Gastrocnemius medialis (tissue), 4 donors: ENCODE measurements around the gene ME3. TPM values are rescaled to one million over a fixed set of nuclear protein-coding genes. Genes with fewer than 3 reads are reported as not detected.

Experiments used
- ATAC-seq, 2 donors: fragments of 150-250 bp; one replicate each; pipeline ENCODE4 v1.9.1; 2016
- DNase-seq, 2 donors: peaks; one replicate each; pipeline ENCODE4 v3.0.0-alpha.2; 2019
- H3K27ac ChIP-seq, 4 donors: fragments of 200-600 bp; sonication (generic); 1 replicate in 1 of 4; 2 replicates in 3 of 4; pipeline ENCODE4 v1.5.1; 2016 to 2018; ENCODE audit warnings: mild to moderate bottlenecking in 2 of 4, moderate library complexity in 1 of 4
- H3K27me3 ChIP-seq, 3 donors: fragments of 200-600 bp; sonication (generic) in 2 of 3; 1 replicate in 1 of 3; 2 replicates in 2 of 3; pipeline versions ENCODE4 v1.5.1 to v1.6.0; 2016 to 2019; ENCODE audit warnings: mild to moderate bottlenecking in 1 of 3, moderate library complexity in 1 of 3
- H3K36me3 ChIP-seq, 2 donors: fragments of 200-600 bp; sonication (generic) in 1 of 2; one replicate each; pipeline ENCODE4 v1.5.1; 2017 to 2018
- H3K4me1 ChIP-seq, 2 donors: fragments of 200-600 bp; sonication (generic) in 1 of 2; one replicate each; pipeline ENCODE4 v1.5.1; 2016 to 2017; ENCODE audit warnings: mild to moderate bottlenecking in 2 of 2
- H3K4me3 ChIP-seq, 4 donors: fragments of 200-600 bp; sonication (generic) in 3 of 4; 1 replicate in 1 of 4; 2 replicates in 3 of 4; pipeline ENCODE4 v1.5.1; 2016 to 2019; ENCODE audit warnings: mild to moderate bottlenecking in 2 of 4
- H3K9me3 ChIP-seq, 3 donors: fragments of 200-600 bp; sonication (generic) in 2 of 3; 1 replicate in 1 of 3; 2 replicates in 2 of 3; pipeline ENCODE4 v1.5.1; 2016 to 2019
- POLR2A ChIP-seq, 2 donors: fragments of 450-650 bp; IDR thresholded peaks; one replicate each; pipeline ENCODE4 v1.6.1; 2017; ENCODE audit warnings: antibody characterized with exemption in 2 of 2, mild to moderate bottlenecking in 2 of 2, moderate library complexity in 2 of 2
- in situ Hi-C, 4 donors: fragments of 200-750 bp; cut with MboI; loops; one replicate each; pipeline versions ENCODE4 v1.15.0 to v1.8.0; 2017; ENCODE audit warnings: low sequenced_read_pairs in 4 of 4
- intact Hi-C: fragments of 100-400 bp; cut with DNase I; formaldehyde crosslinking; loops from one replicate; pipeline ENCODE4 v1.15.1; 2023; ENCODE audit warnings: low total_unique reads
- total RNA-seq, 4 donors: library from RNA; depleted of rRNA; stranded (reverse); fragments of >200 nt; gene quantifications; one replicate each; pipeline versions ENCODE4 v1.1.0 to v1.2.3, GENCODE V29; 2016
- TF ChIP-seq, protein P1 (sequence below), 5 experiments: fragments of 450-650 bp in 3 of 5; fragments of 200-600 bp in 2 of 5; sonication (generic) in 2 of 5; IDR thresholded peaks in 4 of 5; conservative IDR thresholded peaks in 1 of 5; 1 replicate in 4 of 5; 2 replicates in 1 of 5; pipeline ENCODE4 v1.5.1; 2016 to 2019; ENCODE audit warnings: antibody characterized with exemption in 5 of 5, mild to moderate bottlenecking in 3 of 5, moderate library complexity in 3 of 5

Gene ME3
- total RNA-seq, 4 donors from 2014 or later, result 4.2 to 17.0 (median 15.7) TPM

DNA sequence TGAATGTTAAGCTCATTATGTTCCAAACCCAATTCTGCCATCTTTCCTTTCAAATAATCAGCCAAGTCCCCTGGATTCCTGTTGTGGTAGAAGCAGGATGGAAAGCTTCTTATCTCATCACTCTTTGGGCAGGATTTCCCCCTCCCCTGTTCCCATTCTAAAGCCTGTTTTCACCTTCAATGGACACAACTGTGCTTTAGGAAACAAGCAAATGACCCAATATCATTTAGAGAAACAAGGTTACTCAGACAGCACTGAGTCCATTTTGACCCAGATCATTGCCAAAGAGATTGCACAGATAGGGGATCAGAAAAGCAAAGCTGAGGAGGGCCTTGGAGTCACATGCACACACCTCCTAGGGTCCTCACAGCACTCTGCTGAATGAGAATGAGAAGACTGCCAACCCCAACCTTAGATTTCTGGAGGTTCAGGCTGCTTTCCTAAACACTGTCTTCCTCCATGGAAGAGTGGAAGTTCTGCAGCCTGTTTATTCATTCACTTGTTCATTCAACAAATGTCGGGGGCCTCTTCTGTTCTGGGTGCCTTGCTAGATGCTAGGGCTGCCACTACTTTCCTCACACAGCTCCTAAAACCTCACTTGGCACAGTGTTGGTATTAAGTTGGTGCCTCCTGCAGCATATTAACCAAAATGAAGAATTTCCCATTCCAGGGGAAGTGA is 95.3 kb downstream of the ME3 start:
- in situ Hi-C loops (no loop called here), intact Hi-C loops (no loop called here)
- Histone ChIP-seq H3K27ac (no peak overlapping the region), H3K9me3 (no peaks in the 10 kb centered on the region), H3K36me3 (no peaks in the 10 kb centered on the region), H3K4me1 (peaks cover 27% of the 10 kb centered on the region in 2 donors), H3K27me3 (no peaks in the 10 kb centered on the region), H3K4me3 (no peak overlapping the region)
- ATAC-seq, result no peak
- TF ChIP-seq, protein P1, sequence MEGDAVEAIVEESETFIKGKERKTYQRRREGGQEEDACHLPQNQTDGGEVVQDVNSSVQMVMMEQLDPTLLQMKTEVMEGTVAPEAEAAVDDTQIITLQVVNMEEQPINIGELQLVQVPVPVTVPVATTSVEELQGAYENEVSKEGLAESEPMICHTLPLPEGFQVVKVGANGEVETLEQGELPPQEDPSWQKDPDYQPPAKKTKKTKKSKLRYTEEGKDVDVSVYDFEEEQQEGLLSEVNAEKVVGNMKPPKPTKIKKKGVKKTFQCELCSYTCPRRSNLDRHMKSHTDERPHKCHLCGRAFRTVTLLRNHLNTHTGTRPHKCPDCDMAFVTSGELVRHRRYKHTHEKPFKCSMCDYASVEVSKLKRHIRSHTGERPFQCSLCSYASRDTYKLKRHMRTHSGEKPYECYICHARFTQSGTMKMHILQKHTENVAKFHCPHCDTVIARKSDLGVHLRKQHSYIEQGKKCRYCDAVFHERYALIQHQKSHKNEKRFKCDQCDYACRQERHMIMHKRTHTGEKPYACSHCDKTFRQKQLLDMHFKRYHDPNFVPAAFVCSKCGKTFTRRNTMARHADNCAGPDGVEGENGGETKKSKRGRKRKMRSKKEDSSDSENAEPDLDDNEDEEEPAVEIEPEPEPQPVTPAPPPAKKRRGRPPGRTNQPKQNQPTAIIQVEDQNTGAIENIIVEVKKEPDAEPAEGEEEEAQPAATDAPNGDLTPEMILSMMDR (IDR thresholded peaks at IDR 0.05 in 4 of 5, conservative IDR thresholded peaks at IDR 0.05 in 1 of 5), result no peak
- TF ChIP-seq POLR2A (IDR thresholded peaks at IDR 0.05), result no peak
- no peak for DNase-seq

DNA sequence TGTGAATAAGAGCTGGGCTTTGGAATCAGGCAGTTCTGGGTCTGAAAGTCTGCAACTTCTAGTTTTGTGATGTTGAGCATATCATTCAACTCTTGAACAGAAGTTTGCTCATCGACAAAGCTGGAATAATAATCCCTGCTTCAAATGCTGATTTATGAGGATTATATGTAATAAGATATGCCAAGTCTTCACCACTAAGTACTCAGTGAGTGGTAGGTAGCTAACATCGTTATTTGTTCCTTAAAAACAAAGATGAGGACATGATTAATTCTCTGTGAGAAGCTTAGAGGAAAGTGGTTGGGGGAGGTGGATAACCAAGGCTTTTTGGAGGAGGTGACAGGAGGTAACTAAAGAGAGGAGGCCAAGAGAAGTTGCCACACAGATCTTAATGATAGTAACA is 96.5 kb downstream of the ME3 start:
- no peaks in the 10 kb centered on the region for H3K36me3 ChIP-seq
- no peak for ATAC-seq
- in situ Hi-C loops, result no loop called here
- no peak overlapping the region for H3K4me3 ChIP-seq
- DNase-seq, result no peak
- intact Hi-C loops, result no loop called here
- H3K27ac ChIP-seq, result no peak overlapping the region
- H3K4me1 ChIP-seq, result peaks cover 27% of the 10 kb centered on the region in 2 donors
- no peak for TF ChIP-seq POLR2A (IDR thresholded peaks at IDR 0.05)
- TF ChIP-seq, protein P1 (IDR thresholded peaks at IDR 0.05 in 4 of 5, conservative IDR thresholded peaks at IDR 0.05 in 1 of 5), result no peak
- no peaks in the 10 kb centered on the region for H3K27me3 ChIP-seq
- H3K9me3 ChIP-seq, result no peaks in the 10 kb centered on the region

DNA sequence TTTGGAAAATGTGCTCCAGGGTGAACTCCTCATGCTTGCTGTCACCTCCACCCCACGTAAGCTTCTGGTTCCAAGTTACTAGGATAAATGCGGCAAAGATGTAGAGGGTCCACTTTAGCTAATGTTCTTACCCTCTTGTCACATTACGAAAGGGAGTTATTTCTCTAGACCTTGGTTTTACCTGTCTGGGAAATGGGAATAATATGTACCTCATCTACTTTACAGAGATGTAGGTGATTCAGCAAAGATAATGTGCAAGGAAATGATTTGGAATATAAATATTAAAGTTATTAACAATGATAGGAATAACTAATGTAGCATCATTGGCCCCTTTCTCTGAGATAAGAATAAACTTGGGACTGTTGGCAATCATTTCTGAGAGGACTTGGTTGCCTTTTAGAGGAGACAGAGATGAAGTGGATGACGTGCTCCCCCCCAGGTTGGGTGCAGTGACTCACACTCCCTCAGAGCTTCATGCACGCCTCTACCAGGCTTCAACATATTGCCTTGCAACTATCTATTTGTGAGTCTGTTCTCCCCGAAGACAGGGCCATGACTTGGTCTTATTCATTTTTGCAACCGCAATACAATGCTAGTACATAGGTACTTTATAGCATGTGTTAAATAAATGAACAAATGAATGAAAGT is 97.1 kb downstream of the ME3 start:
- ATAC-seq (no peak), DNase-seq (no peak)
- H3K4me1 ChIP-seq, result peaks cover 22 to 27% of the 10 kb centered on the region in 2 donors
- intact Hi-C loops (no loop called here), in situ Hi-C loops (no loop called here)
- H3K27ac ChIP-seq, result no peak overlapping the region
- H3K36me3 ChIP-seq, result no peaks in the 10 kb centered on the region
- H3K27me3 ChIP-seq, result no peaks in the 10 kb centered on the region
- no peaks in the 10 kb centered on the region for H3K9me3 ChIP-seq
- TF ChIP-seq, protein P1 (IDR thresholded peaks at IDR 0.05 in 4 of 5, conservative IDR thresholded peaks at IDR 0.05 in 1 of 5), result no peak
- TF ChIP-seq POLR2A (IDR thresholded peaks at IDR 0.05), result no peak
- no peak overlapping the region for H3K4me3 ChIP-seq

DNA sequence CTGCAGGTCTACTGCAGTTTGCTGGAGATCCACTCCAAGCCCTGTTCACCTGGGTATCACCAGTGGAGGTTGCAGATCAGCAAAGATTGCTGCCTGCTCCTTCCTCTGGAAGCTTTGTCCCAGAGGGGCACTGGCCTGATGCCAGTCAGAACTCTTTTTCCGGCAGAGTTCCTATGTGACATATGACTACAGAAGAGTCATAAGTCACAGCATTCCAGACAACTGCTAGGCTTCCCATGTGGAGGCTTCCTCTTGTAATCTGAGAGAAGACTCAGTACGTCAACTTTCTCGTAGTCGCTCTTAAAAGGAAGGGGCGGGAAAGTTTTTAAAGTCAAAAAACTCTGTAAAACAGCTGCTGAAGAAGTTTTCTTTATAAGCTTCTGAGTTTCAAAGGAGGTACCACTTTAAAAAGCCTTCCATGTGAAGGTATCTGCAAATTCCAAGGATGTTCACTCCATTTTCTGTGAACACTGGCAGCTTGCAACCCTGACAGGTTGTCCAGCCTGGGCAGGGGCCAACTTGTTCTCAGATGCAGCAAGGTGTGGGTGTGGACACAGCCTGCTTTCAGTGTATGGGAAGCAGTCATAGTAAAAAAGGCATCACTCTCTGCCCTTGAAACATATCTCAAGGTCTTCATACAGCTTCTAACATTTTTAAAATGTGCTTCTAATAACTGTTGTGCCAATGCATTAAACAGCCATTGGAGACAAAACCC is 97.8 kb downstream of the ME3 start:
- H3K36me3 ChIP-seq, result no peaks in the 10 kb centered on the region
- DNase-seq (no peak), ATAC-seq (no peak)
- H3K27ac ChIP-seq, result no peak overlapping the region
- no peaks in the 10 kb centered on the region for H3K27me3 ChIP-seq
- in situ Hi-C loops, result no loop called here
- H3K4me3 ChIP-seq, result no peak overlapping the region
- peaks cover 15 to 22% of the 10 kb centered on the region in 2 donors for H3K4me1 ChIP-seq
- H3K9me3 ChIP-seq, result no peaks in the 10 kb centered on the region
- TF ChIP-seq, protein P1 (IDR thresholded peaks at IDR 0.05 in 4 of 5, conservative IDR thresholded peaks at IDR 0.05 in 1 of 5), result no peak
- TF ChIP-seq POLR2A (IDR thresholded peaks at IDR 0.05), result no peak
- intact Hi-C loops, result no loop called here
